ENCODE measurements around the gene OR10K2. TPM values are rescaled to one million over a fixed set of nuclear protein-coding genes. Genes with fewer than 3 reads are reported as not detected.

Gene OR10K2
- total RNA-seq, 2 experiments from 2014 or later: not detected

DNA sequence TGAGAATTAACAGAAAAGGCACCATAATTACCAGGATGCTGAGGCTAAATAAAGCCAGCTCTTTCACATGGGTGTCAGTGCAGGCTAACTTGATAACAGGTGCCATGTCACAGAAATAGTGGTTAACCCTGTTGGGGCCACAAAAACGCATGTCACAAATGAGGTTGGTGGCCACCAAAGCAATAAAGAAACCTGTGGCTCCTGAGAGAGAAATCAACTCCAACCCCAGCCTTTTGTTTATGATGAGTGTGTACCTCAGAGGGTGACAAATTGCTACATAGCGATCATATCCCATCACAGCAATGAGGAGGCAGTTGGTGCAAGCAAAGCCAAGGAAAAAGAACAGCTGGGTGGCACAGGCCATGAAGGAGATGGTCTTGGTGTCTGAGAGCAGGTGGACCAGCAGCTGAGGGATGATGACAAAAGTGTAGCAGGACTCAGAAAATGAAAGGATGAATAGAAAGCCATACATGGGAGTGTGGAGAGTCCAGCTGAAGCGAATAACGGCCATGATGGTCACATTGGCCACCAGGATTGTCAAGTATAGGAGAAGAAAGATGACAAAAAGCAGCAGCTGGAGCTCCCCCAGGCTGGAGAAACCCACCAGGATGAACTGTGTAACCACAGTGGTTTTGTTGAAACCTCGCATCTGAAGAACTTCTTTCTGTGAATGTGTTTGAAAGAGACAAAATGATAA, 27.1 kb downstream of the OR10K2 start, which contains the start of gene OR10T2:
Gene OR10T2 (minus strand): TSS at position 649 of the 697 bp plus-strand sequence. CDS start 0 bp downstream, at position 649.
- ChIA-PET POLR2A (interaction anchor here (0.7 kb wide), 1 partner anchor 264 kb away, joined by 3 read pairs; no protein-coding TSS in a partner anchor), CTCF (ENCODE audit: unreplicated experiment) (no interaction called here)
- Histone ChIP-seq H3K9me2 (ENCODE audit: insufficient read depth, low read length) (no peaks in the 10 kb centered on the region), H3K4me2 (ENCODE audit: low read length) (no peak within 1 kb of the TSS), H3K4me1 (ENCODE audit: insufficient read depth, low read length, poor library complexity, severe bottlenecking) (no peaks in the 10 kb centered on the region), H3K36me3 (ENCODE audit: insufficient read depth, low read length) (no peaks in the 10 kb centered on the region), H2AFZ (ENCODE audit: low read length) (no peak within 1 kb of the TSS), H4K20me1 (ENCODE audit: insufficient read depth, low read length) (no peaks in the 10 kb centered on the region), H3K27ac (ENCODE audit: low read depth, low read length, poor library complexity, severe bottlenecking) (no peak within 1 kb of the TSS), H3K79me2 (ENCODE audit: insufficient read depth, low read depth, low read length) (no peaks in the 10 kb centered on the region), H3K9me3 (ENCODE audit: low read length) (no peaks in the 10 kb centered on the region), H3K4me3 (ENCODE audit: low read depth, low read length, poor library complexity, severe bottlenecking) (no peak within 1 kb of the TSS)
- BruUV-seq (replicated peaks): no TSS peak
- no peak for TF ChIP-seq EZH2phosphoT487 (IDR thresholded peaks at IDR 0.05; ENCODE audit: borderline replicate concordance, low read depth, low read length)
- TF ChIP-seq, protein P1, sequence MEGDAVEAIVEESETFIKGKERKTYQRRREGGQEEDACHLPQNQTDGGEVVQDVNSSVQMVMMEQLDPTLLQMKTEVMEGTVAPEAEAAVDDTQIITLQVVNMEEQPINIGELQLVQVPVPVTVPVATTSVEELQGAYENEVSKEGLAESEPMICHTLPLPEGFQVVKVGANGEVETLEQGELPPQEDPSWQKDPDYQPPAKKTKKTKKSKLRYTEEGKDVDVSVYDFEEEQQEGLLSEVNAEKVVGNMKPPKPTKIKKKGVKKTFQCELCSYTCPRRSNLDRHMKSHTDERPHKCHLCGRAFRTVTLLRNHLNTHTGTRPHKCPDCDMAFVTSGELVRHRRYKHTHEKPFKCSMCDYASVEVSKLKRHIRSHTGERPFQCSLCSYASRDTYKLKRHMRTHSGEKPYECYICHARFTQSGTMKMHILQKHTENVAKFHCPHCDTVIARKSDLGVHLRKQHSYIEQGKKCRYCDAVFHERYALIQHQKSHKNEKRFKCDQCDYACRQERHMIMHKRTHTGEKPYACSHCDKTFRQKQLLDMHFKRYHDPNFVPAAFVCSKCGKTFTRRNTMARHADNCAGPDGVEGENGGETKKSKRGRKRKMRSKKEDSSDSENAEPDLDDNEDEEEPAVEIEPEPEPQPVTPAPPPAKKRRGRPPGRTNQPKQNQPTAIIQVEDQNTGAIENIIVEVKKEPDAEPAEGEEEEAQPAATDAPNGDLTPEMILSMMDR (conservative IDR thresholded peaks at IDR 0.05; ENCODE audit: low read length): no peak
- DNase-seq (ENCODE audit: low spot score): no peak
- intact Hi-C loops (cut with micrococcal nuclease; ENCODE audit: unreplicated experiment): no loop called here

DNA sequence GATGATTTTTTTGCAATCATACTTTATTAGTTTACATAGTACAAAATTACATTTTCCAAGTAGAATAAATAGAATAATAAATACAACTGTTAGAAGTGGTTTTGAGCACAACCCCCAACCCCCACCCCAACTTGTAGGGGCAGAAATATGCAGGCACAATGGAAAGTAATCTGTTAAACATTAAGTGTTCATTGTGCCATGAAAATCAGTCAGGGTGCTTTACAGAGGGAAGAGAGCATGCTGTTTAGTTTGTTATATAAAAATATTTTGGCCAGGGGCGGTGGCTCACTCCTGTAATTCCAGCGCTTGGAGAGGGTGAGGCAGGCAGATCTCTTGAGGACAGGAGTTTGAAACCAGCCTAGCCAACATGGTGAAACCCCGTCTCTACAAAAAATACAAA, 29.4 kb downstream of the OR10K2 start:
- TF ChIP-seq EZH2phosphoT487 (IDR thresholded peaks at IDR 0.05; ENCODE audit: borderline replicate concordance, low read depth, low read length): no peak
- TF ChIP-seq, protein P1 (conservative IDR thresholded peaks at IDR 0.05; ENCODE audit: low read length): no peak
- Histone ChIP-seq H3K4me3 (ENCODE audit: low read depth, low read length, poor library complexity, severe bottlenecking) (no peak overlapping the region), H4K20me1 (ENCODE audit: insufficient read depth, low read length) (no peaks in the 10 kb centered on the region), H3K27ac (ENCODE audit: low read depth, low read length, poor library complexity, severe bottlenecking) (no peak overlapping the region), H3K9me3 (ENCODE audit: low read length) (no peaks in the 10 kb centered on the region), H3K36me3 (ENCODE audit: insufficient read depth, low read length) (no peaks in the 10 kb centered on the region), H3K4me2 (ENCODE audit: low read length) (no peak overlapping the region), H2AFZ (ENCODE audit: low read length) (no peak overlapping the region), H3K4me1 (ENCODE audit: insufficient read depth, low read length, poor library complexity, severe bottlenecking) (no peaks in the 10 kb centered on the region), H3K79me2 (ENCODE audit: insufficient read depth, low read depth, low read length) (no peaks in the 10 kb centered on the region), H3K9me2 (ENCODE audit: insufficient read depth, low read length) (no peaks in the 10 kb centered on the region)
- ChIA-PET POLR2A (no interaction called here), CTCF (ENCODE audit: unreplicated experiment) (no interaction called here)
- no peak for DNase-seq (ENCODE audit: low spot score)
- intact Hi-C loops (cut with micrococcal nuclease; ENCODE audit: unreplicated experiment): no loop called here
- BruUV-seq (replicated peaks): no TSS peak

DNA sequence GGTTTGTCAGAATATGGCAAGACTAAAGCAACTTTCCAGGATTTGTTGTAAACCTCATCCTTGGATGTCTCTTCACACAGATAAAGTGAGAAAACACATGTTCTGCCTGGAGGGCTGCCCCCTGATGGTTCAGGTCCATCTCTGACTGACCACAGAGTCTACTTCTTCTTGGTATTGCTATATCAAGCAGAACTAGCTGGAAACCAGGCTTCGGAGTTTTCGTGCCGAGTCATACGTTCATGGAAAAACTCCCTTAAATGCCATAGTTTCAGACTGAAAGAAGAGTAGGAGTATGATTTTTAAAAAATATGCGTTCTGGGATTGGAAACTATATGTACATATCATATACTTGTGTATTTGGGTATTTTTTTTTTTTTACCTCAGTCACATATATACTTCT, 32.6 kb downstream of the OR10K2 start:
- no peaks in the 10 kb centered on the region for H3K9me3 ChIP-seq (ENCODE audit: low read length)
- CTCF ChIA-PET (ENCODE audit: unreplicated experiment): no interaction called here
- no peak overlapping the region for H3K27ac ChIP-seq (ENCODE audit: low read depth, low read length, poor library complexity, severe bottlenecking)
- no peaks in the 10 kb centered on the region for H4K20me1 ChIP-seq (ENCODE audit: insufficient read depth, low read length)
- no peak for DNase-seq (ENCODE audit: low spot score)
- no peaks in the 10 kb centered on the region for H3K79me2 ChIP-seq (ENCODE audit: insufficient read depth, low read depth, low read length)
- H2AFZ ChIP-seq (ENCODE audit: low read length): no peak overlapping the region
- BruUV-seq (replicated peaks): no TSS peak
- no peak overlapping the region for H3K4me2 ChIP-seq (ENCODE audit: low read length)
- no peaks in the 10 kb centered on the region for H3K36me3 ChIP-seq (ENCODE audit: insufficient read depth, low read length)
- no peaks in the 10 kb centered on the region for H3K4me1 ChIP-seq (ENCODE audit: insufficient read depth, low read length, poor library complexity, severe bottlenecking)
- TF ChIP-seq, protein P1 (conservative IDR thresholded peaks at IDR 0.05; ENCODE audit: low read length): no peak
- no peak for TF ChIP-seq EZH2phosphoT487 (IDR thresholded peaks at IDR 0.05; ENCODE audit: borderline replicate concordance, low read depth, low read length)
- intact Hi-C loops (cut with micrococcal nuclease; ENCODE audit: unreplicated experiment): no loop called here
- POLR2A ChIA-PET: interaction anchor here (0.7 to 1.1 kb wide), 2 partner anchors 10 to 1217 kb away, joined by 3 read pairs; no protein-coding TSS in a partner anchor
- H3K4me3 ChIP-seq (ENCODE audit: low read depth, low read length, poor library complexity, severe bottlenecking): no peak overlapping the region
- no peaks in the 10 kb centered on the region for H3K9me2 ChIP-seq (ENCODE audit: insufficient read depth, low read length)

Measured in OCI-LY7 (cell line).